PFSK-1 (cell line): ENCODE results near the gene TCIRG1.

ENCODE experiments used
- FOXP2 ChIP-seq: optimal IDR thresholded peaks from 2 replicates; pipeline ENCODE3; 2011; ENCODE audit warnings: borderline replicate concordance, control low read depth, inconsistent platforms; ENCODE audit not compliant: insufficient read depth; ENCODE audit errors: extremely low read length, extremely low read depth
- POLR2AphosphoS5 ChIP-seq: IDR thresholded peaks from 2 replicates; pipeline ENCODE4 v1.6.1; 2012; ENCODE audit warnings: low read depth, mild to moderate bottlenecking, control low read depth, low read length, moderate library complexity
- SIN3A ChIP-seq: IDR thresholded peaks from 2 replicates; pipeline ENCODE4 v1.6.1; 2012; ENCODE audit warnings: mild to moderate bottlenecking, low read length, moderate library complexity, borderline replicate concordance; ENCODE audit not compliant: insufficient read depth
- TAF1 ChIP-seq: IDR thresholded peaks from 2 replicates; pipeline ENCODE4 v1.6.1; 2012; ENCODE audit warnings: low read length, control low read depth, borderline replicate concordance; ENCODE audit not compliant: insufficient read depth
- TF ChIP-seq, protein P1 (sequence below), 2 experiments: IDR thresholded peaks; 2 replicates each; pipeline versions ENCODE4 v1.6.1 to v1.8.0; 2011 to 2012; ENCODE audit warnings: low read depth in 2 of 2, low read length in 2 of 2, control low read depth in 1 of 2, inconsistent platforms in 1 of 2, mild to moderate bottlenecking in 1 of 2, moderate library complexity in 1 of 2; ENCODE audit not compliant: insufficient read depth in 1 of 2

Gene TCIRG1

DNA sequence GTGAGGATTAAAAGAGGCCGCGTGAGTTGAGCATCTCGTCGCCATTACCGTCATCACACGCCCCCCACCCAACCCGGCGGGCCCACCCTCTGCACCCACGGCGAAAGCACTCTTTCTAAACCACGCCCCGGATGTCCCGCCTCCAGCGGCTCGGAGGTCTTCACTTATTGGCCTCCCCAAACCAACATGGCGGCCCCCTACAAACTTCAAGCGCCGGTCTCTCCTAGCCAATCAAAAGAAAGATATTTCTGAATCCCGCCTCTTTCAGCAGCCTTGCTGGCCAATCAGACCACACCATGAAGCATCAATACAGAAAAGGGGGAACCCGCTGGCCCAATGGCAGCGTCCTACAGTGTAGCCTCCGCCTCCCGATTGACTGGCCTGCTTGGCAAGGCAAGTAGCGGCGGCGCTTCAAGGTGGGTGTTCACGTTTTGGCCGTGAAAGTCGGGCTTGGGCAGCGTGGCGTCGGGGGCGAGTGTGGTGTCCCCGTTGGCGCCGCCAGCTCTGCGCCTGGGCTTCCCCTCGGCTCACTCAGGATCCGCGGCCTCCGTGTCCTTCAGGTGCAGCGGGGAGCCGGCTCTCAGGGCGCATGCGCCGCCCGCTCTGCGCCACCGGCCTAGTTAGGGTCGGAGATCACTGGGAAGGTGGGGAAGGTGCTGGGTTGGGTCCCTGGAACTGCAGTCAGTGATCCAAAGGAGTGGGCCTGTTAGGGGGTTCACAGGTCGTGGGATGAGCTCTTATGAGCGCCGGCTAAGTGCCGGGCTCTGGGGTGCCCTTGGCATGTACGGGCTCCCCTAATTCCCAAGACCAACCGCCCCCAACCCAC, 8.3 kb upstream of the TCIRG1 start, which contains the start of gene NDUFS8:
TSS of gene NDUFS8 (plus strand) at position 364 of the 826 bp plus-strand sequence. CDS start 1,471 bp downstream, outside the sequence.
- TF ChIP-seq SIN3A (peak; percentile 55; the same call in 1 of the 2 replicates), TAF1 (peak; percentile 67; the same call in 1 of the 2 replicates), POLR2AphosphoS5 (peak; percentile 92), FOXP2 (peak; percentile 37)
- TF ChIP-seq, protein P1, sequence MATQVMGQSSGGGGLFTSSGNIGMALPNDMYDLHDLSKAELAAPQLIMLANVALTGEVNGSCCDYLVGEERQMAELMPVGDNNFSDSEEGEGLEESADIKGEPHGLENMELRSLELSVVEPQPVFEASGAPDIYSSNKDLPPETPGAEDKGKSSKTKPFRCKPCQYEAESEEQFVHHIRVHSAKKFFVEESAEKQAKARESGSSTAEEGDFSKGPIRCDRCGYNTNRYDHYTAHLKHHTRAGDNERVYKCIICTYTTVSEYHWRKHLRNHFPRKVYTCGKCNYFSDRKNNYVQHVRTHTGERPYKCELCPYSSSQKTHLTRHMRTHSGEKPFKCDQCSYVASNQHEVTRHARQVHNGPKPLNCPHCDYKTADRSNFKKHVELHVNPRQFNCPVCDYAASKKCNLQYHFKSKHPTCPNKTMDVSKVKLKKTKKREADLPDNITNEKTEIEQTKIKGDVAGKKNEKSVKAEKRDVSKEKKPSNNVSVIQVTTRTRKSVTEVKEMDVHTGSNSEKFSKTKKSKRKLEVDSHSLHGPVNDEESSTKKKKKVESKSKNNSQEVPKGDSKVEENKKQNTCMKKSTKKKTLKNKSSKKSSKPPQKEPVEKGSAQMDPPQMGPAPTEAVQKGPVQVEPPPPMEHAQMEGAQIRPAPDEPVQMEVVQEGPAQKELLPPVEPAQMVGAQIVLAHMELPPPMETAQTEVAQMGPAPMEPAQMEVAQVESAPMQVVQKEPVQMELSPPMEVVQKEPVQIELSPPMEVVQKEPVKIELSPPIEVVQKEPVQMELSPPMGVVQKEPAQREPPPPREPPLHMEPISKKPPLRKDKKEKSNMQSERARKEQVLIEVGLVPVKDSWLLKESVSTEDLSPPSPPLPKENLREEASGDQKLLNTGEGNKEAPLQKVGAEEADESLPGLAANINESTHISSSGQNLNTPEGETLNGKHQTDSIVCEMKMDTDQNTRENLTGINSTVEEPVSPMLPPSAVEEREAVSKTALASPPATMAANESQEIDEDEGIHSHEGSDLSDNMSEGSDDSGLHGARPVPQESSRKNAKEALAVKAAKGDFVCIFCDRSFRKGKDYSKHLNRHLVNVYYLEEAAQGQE (IDR thresholded peaks at IDR 0.05; ENCODE audit: insufficient read depth in 1 of 2, low read depth in 2 of 2, low read length in 2 of 2), result no peak

DNA sequence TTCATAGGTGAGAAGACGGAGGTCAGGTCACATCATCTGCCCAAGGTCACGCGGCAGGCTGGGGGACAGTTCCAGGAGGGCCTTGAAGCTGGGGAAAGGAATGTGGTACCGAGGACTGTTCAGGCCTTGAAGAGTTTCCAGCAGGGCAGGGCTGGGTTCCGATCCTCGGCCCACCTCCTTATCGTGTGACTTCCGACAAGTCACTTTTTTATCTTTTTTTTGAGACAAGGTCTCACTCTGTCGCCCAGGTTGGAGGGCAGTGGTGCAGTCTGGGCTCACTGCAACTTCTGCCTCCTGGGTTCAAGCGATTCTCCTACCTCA, 7.7 kb upstream of the TCIRG1 start:
- TF ChIP-seq POLR2AphosphoS5, result no peak
- TF ChIP-seq FOXP2, result no peak
- TF ChIP-seq, protein P1 (IDR thresholded peaks at IDR 0.05; ENCODE audit: insufficient read depth in 1 of 2, low read depth in 2 of 2, low read length in 2 of 2), result no peak
- TF ChIP-seq TAF1, result no peak
- TF ChIP-seq SIN3A, result no peak

DNA sequence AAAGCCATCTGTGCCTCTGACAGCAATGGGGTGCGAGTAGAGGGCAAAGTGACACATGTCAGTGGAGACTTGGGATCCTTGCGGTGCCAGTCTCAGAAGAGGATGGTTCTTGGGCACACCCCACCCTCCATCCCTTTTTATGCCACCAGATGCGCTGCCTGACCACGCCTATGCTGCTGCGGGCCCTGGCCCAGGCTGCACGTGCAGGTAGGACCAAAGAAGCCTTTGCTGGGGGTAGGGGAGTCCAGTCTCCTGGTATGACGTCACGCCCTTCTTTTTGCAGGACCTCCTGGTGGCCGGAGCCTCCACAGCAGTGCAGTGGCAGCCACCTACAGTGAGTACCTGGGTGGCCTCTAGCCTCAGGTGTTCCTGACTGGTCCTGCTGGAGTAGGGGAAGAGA, 6.8 kb upstream of the TCIRG1 start:
- TF ChIP-seq, protein P1 (IDR thresholded peaks at IDR 0.05; ENCODE audit: insufficient read depth in 1 of 2, low read depth in 2 of 2, low read length in 2 of 2), result no peak
- TF ChIP-seq SIN3A (no peak), TAF1 (no peak), POLR2AphosphoS5 (no peak), FOXP2 (no peak)

DNA sequence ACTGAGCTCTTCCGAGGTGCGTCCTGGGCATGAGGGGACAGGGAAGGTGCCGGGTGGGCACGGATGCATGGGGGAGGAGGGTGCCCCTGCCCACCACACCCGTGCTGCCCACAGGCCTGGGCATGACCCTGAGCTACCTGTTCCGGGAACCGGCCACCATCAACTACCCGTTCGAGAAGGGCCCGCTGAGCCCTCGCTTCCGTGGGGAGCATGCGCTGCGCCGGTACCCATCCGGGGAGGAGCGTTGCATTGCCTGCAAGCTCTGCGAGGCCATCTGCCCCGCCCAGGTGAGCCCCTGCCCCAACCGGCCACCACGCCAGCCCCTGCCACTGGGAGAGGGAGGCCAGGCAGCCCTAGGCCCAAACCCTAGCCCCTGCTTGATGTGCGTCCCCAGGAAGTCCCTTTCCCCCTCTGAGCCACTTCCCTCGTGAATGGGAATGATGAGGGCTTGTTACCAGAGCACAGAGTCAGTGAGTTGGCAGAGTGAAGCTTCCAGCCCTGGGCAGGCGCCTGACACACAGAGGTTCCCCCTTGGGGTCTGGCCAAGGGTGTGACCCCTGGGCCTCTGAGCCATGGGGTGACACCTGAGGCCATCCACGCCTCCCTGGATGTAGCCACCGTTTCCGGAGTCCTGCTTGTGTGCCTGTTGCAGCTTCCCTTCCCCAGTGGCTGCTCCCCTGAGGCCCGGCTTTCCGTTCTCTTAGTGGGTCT, 5.7 kb upstream of the TCIRG1 start:
- TF ChIP-seq TAF1 (no peak), SIN3A (no peak), FOXP2 (no peak)

DNA sequence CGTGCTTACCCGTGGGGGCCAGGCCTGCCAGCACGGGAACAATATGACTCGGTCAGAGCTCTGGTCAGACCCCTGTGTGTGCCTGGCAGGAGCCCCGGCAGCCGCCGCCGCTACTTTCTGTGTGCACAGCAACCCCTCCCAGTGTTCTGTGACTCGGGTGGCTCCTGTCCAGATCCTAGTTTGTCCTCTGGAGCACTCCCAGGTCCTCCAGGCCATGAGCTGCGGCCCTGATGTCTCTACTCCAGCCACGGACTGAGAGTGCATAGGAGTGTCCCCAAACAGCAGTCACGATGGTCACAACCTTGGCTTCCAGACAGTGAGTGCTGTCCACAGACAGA, 5.1 kb upstream of the TCIRG1 start:
- TF ChIP-seq POLR2AphosphoS5 (no peak), FOXP2 (no peak), TAF1 (no peak), SIN3A (no peak)
- TF ChIP-seq, protein P1 (IDR thresholded peaks at IDR 0.05; ENCODE audit: insufficient read depth in 1 of 2, low read depth in 2 of 2, low read length in 2 of 2), result no peak
